Left hindlimb (tissue), 1 donor: ENCODE data around the gene SYNJ2.

Experiments
- DNase-seq: peaks from one replicate; pipeline ENCODE4 v3.0.0-alpha.2; 2018

SYNJ2 gene

DNA sequence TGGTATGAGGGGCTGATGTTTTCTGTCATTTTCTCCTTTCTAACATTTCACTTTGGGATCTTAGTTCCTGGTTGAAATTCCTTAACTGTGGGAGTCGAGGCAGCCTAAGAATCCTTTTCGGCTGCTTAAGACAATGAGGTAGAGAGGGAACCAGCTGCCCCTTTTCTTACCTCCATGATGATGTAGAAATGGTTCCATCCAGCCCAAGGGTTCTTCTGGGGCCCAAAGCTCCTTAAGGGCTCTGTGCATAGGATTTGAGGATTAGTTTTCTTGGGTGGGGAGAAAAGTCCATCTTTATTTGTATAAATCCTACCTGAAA lies 33.5 kb downstream of the SYNJ2 start:
- DNase-seq = peak; percentile 4

DNA sequence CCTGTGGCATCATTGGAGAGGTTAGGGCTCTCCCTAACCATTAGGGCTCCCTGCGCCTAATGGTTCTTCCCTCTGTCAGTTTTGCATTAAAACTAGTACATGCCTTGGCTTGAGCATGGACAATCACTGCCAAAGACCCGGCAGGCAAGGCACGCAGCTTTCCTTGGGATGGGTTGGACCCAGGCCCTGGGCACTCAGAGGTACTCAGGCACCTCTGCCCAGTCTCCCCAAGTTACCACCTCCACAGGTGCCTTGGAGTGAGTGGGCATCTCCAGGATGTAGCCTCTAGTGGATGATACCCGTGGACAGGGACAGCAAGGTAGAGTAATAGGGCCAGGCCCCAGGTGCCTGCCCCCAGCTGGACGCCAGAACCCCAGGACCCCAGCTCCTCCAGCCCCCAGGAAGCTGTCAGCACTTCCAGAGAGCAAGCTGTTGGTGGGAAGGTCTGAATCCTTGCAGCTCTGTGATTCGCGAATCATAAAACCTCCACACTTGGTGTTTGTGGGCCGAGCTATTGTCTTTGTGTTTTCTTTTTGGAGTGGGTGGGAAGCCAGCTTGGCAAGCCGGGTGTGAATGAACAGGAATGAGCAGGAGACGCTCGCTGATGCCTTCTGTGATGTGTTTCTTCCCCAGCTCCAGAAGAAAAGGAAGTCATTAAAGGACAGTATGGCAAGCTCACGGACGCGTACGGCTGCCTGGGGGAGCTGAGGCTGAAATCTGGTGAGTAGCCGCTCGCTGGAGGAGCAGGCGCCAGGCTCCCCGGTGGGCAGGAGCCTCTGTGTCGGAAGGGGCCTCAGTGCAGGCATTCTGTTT lies 35.1 kb downstream of the SYNJ2 start:
- DNase-seq = peak; percentile 41

DNA sequence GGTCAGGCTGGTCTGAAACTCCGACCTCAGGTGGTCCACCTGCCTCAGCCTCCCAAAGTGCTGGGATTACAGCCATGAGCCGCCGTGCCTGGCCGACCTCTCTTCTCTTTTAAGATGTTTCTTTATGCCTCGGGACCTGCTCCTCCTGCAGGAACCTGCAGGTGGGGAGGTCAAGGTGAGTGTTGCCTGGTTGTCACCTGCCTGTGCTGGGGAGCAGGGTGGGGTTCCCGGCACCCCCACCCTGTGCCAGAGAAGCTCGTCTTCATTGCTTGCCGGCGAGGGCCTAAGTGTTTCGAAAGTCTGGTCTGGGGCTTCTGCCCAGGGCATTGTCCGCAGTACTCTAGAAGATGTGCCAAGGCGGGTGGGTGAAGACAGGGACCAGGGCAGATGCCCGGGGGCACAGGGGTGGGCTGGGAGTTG lies 36.0 kb downstream of the SYNJ2 start:
- peak; percentile 19 for DNase-seq

DNA sequence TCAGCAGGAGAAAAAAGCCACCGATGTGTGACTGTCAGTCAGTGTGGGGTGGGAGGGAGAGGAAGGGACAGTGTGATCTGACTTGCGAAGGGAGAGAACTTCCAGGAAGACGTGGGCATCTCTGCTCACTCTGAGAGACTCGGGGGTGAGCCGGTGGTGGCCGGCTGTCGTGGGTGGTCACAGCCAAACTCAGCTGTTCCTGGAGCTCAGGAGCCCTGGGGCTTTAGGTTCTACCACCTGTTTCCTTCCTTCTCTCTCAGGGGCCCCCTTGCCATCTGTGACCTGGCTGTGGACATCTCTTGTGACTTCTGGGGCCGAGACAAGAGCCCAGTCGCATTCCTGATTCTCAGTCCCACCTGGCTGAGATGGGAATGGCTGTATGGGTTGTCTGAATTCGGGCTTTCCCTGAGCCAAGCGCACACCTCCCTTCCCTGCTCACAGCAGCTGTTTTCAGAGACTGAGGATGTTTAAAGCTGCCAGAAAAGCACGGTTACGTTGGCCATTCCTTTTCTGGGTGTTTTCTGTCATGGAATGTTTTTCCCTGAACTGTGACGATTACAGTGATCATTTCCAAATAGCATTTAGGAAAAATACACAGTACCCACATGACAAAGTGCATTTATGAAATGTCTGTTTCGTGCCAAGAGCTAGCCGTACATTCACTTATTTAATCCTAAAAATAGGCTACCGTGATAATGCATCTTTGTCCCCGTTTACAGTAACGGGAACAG lies 36.5 kb downstream of the SYNJ2 start:
- DNase-seq = no peak

DNA sequence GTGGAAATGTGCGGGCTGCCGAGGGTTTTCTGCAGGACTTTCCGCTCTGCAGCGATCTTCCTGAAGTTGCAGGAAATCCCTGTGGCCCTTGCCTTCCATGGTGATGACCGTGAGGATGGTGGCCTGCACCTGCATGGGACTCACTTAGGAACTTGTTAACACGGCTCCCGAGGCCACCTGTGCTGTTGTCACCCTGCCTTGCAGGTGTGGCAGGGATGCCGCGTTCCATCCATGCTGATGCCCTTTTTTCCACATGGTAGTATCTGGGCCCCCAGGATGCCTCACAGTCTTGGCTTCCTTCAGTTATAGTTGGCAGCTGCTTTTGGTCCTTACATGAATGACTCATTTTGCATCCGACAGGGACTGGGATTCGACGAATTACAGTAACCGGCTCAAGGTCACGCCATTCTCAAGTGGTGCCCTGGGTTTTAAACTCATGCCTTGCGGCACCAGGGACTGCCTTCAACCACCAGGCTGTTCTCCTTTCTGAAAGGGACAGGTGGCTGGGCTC lies 37.2 kb downstream of the SYNJ2 start:
- DNase-seq = no peak

DNA sequence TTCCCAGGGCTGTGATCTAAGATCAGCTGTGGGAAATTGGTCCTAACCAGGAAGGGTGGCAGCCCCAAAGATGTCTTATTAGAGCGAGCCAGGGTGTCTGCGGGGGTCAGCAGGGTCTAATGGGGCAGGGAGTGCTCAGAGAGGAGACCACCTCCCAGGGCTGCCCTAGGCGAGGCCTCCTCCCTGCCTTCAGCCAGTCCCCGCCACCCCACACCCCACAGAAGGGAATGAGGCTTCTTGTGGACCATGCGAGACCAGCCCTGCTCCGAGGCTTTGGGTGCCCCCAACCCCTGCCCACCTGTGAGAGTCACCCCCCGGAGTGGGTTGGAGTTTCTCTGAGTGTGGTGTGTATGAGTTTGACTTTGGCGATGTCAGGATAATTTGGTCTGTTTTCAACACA lies 37.8 kb downstream of the SYNJ2 start:
- no peak for DNase-seq

DNA sequence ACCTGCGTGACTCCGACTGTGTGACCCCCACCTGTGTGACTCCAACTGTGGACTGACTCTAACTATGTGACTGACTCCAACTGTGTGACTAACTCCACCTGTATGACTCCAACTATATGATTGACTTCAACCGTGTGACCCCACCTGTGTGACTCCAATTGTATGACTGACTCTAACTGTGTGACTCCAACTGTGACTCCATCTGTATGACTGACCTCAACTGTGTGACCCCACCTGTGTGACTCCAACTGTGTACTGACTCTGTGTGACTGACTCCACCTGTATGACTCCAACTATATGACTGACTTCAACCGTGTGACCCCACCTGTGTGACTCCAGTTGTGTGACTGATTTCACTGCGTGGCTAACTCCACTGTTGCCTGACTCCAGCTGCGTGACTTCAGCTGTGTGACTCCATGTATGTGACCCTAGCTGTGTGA lies 38.6 kb downstream of the SYNJ2 start:
- DNase-seq = no peak

DNA sequence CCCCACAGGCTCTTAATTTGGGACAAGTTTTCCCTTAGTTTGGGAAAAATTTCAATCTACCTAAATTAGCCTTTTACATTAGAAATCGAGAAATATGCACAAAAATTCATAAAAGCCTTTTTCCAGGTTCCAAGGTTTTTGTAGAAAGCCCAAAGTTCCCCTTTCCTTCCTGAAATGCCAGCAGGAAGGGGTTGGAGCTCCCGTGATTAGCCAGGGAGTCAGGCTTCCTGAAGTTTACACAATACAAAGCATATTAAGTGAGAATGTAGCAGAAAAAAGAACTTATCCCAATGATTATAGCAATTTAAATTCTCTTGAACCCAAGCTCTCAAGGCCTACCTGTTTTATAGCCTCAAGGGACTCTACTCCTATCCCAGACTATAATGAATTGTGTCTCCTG lies 39.1 kb downstream of the SYNJ2 start:
- no peak for DNase-seq

DNA sequence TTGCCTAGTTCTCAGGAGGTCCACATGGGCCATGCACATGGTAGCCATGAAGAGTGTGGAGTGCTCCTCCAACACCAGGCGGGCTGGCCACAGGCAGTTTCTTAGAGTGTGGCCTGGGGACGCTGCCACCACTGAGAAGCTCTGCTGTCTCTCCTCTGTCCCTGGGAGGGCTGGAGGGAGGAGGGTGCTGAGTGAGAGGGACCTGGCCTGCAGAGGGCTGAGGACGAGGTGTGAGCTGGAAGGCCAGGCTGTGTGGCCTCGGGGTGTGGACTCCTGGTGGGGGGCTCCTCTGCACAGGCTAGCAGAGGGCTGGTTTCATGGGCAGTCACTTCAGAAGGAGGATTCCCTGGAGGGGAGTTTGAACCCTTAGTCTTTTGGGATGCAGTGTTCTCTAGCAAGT lies 39.7 kb downstream of the SYNJ2 start:
- no peak for DNase-seq

DNA sequence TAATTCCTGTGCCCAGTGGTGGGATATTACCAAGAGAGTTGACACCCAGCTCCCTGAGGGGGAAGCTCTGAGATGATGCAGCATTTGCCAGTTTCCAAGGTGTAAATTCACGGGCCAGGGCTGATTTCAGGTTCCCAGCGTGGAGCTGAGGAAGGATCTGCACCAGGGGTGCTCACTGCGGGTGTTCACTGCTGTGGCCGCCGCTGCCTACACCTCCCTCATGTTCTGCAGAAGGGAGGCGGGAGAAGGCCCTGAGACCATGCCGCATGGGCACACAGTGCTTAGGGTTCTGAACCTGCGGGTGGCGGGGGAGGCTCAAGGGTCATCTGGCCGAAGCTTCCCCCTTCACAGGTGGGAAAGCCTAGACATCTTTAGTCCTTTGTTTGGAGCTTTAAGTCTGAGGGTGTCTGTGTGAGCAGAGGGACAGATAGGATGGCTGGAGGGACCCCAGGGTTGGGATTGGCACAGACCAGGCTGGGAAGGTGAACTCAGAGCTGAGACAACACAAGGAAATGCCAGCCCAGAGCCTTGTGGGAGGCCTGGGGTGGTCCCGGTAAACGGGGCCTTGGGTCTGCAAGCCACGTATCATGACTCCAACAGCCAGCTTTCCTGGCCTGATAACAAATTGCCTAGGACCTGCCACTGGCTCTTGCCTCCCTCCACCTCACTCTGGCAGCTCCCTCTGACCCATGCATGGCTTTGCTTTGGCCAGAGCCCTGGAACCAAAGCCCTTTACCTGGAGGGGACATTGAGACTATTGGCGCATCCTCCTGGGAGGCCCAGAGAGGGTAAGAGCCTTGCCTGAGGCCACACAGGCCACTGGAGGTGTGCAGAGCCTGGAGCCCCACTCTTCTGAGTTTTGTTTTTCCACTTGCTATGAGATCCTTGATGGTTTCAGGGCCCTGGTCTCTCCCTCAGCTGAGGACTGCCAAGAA lies 40.4 kb downstream of the SYNJ2 start:
- DNase-seq = no peak

DNA sequence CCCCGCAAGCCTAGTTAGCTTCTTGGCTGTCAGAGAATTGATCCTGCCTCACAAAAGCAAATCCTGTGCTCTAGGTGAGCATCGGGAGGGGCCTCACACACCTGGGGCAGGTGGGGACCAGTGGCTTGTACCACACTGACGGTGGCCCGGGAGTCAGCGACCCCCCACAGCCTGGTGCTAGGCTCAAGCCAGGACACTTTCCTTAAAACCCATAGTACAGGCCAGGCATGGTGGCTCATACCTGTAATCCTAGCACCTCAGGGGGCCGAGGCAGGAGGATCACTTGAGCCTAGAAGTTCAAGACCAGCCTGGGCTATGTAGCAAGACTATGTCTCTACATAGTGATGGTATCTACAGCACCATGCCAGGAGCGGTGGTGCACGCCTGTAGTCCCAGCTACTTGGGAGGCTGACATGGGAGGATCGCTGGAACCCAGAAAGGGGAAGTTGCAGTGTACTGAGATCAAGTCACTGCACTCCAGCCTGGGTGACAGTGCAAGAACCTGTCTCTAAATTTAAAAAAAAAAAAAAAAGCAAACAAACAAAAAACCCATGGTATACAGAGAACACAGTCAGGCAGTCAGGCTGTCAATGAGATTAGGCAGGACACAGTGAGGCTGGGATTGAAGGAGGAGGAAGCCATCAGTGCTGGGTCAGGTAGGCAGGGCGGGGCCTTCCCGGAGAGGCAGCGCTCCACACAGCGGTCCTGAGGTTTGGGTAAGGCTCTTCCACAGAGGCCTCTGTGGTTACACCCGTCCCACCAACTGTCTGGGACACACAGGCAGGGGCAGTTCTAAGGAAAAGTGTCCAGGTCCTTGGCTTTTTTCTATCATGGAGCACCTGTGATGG lies 41.3 kb downstream of the SYNJ2 start:
- DNase-seq = no peak

DNA sequence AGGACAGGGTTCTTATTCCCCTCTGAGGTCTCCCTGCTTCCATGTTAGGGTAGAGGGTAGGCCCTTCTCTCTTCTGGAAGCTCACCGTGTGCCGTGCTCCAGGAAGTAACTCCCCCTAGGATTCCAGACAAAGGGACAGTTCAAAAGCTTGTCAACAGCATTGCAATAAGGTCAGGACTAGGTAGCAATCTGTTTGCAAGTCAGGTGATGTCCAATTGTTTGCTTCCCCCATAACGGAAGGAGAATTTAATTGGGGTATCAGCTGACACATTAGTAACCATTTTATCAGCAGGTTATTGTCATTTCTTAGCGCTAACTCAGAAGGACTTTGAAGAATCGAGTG lies 41.9 kb downstream of the SYNJ2 start:
- DNase-seq = no peak

DNA sequence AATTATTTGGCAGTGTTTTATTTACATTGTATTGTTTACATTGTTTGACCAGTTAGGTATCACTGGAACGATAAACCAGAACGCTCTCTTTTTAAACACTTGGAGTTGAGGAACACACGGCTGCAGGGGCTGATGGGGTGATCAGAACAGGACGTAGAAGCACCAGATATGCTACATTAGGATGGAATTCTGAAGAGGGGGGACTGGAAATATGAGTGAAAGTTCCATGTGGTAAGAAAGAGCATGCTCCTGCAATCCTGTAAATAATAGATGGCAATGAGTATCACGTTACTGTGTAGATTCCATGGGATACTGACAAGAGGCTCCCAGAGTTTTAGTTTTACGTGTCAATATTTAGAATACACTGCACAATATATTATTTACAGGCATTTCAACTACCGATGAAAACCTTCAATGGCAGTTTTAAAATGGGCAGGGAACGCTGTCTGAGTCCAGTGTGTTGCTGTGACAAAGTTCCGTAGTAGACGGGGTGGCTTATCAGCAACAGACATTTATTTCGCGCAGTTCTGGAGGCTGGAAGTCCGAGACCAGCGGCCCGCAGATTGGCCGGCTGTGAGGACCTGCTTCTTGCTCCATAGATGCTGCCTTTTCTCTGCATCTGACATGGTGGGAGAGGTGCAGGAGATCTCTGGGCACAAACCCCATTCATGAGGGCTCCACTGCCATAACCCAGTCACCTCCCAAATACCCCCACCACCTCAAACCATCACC lies 43.1 kb downstream of the SYNJ2 start:
- DNase-seq = no peak

DNA sequence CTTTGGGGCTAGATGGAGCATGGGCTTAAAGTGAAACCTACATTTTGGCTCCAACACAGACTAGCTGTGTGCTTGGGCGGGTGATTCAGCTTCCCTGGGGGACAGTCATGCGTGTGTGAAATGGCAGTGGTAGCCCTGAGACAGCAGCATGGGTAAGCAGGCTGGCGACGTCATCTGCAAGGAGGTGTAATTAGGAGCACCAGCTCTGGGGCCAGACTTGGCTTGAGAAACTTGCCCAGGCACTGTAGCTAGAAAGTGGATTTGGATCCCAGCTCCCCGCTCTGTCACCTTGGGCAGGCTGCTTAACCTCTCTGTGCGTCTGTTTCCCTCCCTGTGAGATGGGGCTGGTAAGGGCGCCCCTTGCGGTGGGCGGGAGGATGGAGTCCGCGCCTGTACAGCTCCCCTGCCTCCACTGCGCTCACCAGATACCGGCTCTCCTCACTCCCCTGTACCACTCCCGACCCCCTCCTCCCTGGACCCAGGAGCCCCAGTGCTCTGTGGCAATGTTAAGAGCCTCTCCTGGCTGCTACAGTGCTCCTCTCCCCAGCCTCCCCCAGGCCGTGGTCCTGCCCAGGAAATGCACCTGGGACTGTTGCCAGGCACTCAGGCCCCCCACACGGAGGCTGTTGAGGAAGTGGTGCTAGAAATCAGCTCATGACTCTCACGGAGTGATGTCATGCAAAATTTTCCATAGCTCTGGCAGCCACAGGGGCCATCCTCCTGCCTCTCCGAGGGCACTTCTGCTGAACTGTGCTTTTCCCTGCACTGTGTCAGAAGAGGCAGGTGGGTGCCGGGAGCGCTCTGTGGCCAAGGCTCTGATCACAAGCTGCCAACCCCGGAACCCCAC lies 44.6 kb downstream of the SYNJ2 start:
- peak; percentile 91 for DNase-seq

DNA sequence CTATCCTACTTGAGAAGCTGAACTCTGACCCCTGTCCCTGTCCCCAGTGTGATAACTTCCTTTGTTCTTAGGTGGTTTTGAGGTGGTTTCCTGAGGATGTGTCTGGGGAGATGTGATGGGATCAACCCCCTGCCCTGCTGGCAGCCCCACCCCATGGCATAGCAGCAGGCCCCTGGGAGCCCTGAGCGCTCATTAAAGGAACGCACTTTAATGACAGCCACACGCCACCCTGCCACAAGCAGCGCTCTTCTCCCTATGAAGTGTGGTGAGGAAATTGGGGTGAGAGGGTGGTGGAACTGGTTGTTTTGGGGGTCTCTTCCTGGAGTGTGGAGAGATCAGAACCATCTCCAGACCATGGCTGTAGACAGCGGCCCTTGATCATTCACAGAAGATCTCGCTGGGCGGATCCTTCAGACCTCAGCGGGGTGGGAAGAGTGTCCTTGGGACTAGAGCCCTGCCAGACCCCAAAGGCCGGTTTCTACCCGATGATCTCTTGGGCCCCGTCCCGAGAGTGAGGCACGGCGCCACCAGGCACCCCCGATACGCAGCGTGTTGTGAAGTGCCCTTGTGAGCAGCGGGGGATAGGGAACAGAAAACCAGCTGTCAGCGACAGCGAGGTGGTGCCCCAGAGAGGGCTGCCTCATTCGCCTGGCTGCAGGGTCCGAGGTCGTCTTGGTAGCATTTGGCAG lies 45.4 kb downstream of the SYNJ2 start:
- DNase-seq = no peak

DNA sequence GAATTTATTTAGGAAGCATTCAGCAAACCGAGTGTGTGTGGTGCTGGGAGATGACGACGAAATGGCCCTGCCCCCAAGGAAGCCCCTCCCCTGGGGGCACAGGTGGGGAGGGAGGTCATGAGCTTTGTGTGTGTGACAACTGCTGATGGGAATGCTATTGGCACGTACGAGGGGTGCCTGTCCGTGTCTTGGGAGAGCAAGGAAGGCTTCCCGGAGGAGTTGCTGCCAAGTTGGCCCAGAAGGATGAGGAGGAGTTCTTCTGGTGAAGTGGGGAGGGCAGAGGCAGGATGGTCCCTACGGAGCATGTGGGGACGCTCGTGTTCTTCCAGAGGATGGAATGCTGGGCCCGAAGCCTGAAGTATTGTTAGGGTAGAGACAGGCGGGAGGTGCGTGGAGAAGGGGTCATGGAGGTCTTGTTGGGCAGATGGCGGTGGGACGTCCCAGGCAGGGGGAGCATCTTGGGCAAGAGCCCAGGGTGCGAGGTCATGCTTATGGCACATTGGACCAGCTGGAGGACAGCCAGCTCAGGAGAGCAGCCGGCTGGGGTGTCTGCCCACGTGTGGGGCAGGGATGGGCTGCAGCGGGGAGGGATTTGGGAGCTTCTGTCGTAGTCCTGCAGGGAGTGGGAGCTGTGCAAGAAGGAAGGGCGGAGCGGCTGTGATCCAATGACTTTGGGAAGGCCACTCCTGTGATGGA lies 46.1 kb downstream of the SYNJ2 start:
- DNase-seq = no peak

DNA sequence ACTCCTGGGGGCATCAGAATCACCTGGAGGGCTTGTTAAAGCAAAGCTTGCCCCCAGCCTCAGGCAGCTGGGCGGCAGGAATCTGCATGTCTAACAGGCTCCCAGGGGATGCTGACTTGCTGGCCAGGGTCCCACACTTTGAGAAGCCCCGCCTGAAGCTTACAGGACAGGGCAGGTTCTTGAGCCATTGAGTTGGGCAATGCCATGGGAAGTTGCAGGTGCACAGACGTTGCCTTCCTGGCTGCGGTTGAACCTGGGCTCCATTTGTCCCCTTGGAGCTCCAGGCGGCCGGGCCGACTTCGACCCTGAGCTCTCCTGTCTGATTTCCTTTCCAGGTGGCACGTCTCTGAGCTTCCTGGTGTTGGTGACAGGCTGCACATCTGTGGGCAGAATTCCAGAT lies 46.8 kb downstream of the SYNJ2 start:
- DNase-seq = no peak

DNA sequence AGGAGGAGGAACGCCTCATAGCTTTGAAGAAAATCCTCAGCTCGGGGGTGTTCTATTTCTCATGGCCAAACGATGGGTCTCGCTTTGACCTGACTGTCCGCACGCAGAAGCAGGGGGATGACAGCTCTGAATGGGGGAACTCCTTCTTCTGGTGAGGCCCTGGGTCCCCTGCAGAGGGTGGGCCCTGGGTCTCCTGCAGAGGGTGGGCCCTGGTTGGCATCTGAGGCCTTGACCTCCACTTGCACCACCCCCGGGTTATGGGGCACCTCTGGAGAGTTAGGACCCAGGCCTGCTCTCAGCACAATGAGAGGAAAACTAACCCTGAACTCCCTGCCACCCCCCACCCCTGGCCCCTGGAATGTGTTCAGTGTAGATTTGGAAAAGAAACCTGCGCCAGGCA lies 47.2 kb downstream of the SYNJ2 start:
- DNase-seq = no peak

DNA sequence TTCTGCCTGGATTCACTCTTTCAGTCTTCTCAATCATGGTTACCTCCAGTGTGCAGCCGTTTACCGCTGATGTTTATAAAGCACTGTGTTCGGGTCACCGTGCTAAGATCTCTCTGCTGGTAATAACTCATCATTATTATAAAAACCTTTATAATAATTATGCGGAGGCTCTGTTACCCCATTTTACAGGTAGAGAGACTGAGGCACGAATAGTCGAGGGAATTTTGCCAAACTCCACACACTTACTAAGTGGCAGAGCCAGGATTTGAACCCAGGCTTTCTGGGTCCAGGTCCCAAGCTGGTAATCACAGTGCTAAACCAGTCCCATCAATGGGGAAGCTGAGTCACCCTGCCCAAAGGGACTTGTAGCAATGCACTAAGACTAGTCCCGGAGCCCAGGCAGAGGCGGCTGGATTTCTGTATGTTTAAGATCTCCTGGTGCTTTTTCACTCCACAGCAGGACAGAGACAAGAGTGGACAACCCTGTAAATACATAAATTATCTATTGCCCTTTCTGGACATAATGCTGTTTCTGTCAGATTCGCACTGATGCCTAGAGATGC lies 48.1 kb downstream of the SYNJ2 start:
- no peak for DNase-seq
